Cardiac muscle cell (in vitro differentiated cells and primary cell): ENCODE data around the gene ARHGAP26. TPM values are rescaled to one million over a fixed set of nuclear protein-coding genes. Genes with fewer than 3 reads are reported as not detected.
A peak's percentile ranks its signal among the peaks of the same experiment; 100 is the strongest.

Experiments
- DNase-seq, 2 donors: peaks; one replicate each; pipeline versions ENCODE4 v3.0.0 to v3.0.0-alpha.2; 2010 to 2017; ENCODE audit warnings: low read depth in 1 of 2, low spot score in 1 of 2
- H3K27ac ChIP-seq: fragments of 200-600 bp; sonication (generic); 2 replicates; pipeline ENCODE4 v1.5.1; 2016
- H3K27me3 ChIP-seq: fragments of 200-600 bp; sonication (generic); 2 replicates; pipeline ENCODE4 v1.6.0; 2016; ENCODE audit warnings: control low read depth
- H3K36me3 ChIP-seq: fragments of 200-600 bp; sonication (generic); 2 replicates; pipeline ENCODE4 v1.5.1; 2016; ENCODE audit warnings: control low read depth
- H3K4me1 ChIP-seq: fragments of 200-600 bp; sonication (generic); 2 replicates; pipeline ENCODE4 v1.8.1; 2017; ENCODE audit warnings: low read depth, mild to moderate bottlenecking, mixed run types
- H3K4me3 ChIP-seq: fragments of 200-600 bp; sonication (generic); 2 replicates; pipeline ENCODE4 v1.5.1; 2016; ENCODE audit warnings: mild to moderate bottlenecking
- H3K9me3 ChIP-seq: fragments of 200-600 bp; sonication (generic); 2 replicates; pipeline ENCODE4 v1.5.1; 2017; ENCODE audit warnings: low read depth, mild to moderate bottlenecking, control low read depth
- polyA plus RNA-seq: library from polyadenylated mRNA; unstranded; fragments of >200 nt; fragmentation: Nextera tagmentation; extraction: Ambion mirVana; gene quantifications from 2 replicates; pipeline ENCODE4 v1.2.1, GENCODE V29; 2016
- total RNA-seq: library from RNA; depleted of rRNA; stranded (reverse); fragments of >200 nt; gene quantifications from 2 replicates; pipeline ENCODE4 v1.2.3, GENCODE V29; 2016
- TF ChIP-seq, protein P1 (sequence below): IDR thresholded peaks from 2 replicates; pipeline ENCODE4 v1.5.1; 2012; ENCODE audit warnings: low read depth, mild to moderate bottlenecking, low read length

ARHGAP26 gene
- total and polyA plus RNA-seq, 2 experiments from 2014 or later, result 12.7 to 16.2 TPM

GRCh38 chr5:142725231-142726187, 44.7 kb upstream of the ARHGAP26 start:
- H3K27ac ChIP-seq, result no peak overlapping the region
- no peaks in the 10 kb centered on the region for H3K9me3 ChIP-seq
- H3K27me3 ChIP-seq, result no peaks in the 10 kb centered on the region
- no peaks in the 10 kb centered on the region for H3K4me1 ChIP-seq
- TF ChIP-seq, protein P1, sequence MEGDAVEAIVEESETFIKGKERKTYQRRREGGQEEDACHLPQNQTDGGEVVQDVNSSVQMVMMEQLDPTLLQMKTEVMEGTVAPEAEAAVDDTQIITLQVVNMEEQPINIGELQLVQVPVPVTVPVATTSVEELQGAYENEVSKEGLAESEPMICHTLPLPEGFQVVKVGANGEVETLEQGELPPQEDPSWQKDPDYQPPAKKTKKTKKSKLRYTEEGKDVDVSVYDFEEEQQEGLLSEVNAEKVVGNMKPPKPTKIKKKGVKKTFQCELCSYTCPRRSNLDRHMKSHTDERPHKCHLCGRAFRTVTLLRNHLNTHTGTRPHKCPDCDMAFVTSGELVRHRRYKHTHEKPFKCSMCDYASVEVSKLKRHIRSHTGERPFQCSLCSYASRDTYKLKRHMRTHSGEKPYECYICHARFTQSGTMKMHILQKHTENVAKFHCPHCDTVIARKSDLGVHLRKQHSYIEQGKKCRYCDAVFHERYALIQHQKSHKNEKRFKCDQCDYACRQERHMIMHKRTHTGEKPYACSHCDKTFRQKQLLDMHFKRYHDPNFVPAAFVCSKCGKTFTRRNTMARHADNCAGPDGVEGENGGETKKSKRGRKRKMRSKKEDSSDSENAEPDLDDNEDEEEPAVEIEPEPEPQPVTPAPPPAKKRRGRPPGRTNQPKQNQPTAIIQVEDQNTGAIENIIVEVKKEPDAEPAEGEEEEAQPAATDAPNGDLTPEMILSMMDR, result no peak
- H3K4me3 ChIP-seq, result no peak overlapping the region
- H3K36me3 ChIP-seq, result no peaks in the 10 kb centered on the region
- no peak for DNase-seq

DNA sequence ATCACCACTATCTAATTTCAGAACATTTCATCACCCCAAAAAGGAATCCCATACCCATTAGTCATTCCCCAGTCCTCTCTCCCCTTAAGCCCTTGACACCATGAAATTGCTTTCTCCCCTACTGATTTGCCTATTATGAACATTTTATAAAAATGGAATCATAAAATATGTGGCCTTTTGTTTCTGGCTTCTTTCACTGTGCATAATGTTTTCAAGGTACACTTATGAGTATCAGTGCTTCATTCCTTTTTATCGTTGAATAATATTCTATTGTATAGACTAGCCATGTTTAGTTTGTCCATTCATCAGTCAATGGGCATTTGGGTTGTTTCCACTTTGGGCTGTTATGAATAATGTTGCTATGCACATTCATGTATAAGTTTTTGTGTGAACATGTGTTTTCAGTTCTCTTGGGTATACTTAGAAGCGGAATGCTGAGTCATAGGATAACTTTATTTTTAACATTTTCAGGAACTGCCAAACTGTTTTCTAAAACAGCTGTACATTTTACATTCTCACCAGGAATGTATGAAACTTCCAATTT, 43.9 kb upstream of the ARHGAP26 start:
- Histone ChIP-seq H3K36me3 (no peaks in the 10 kb centered on the region), H3K4me3 (no peak overlapping the region), H3K4me1 (no peaks in the 10 kb centered on the region), H3K27ac (no peak overlapping the region), H3K9me3 (no peaks in the 10 kb centered on the region), H3K27me3 (no peaks in the 10 kb centered on the region)
- TF ChIP-seq, protein P1, result no peak
- DNase-seq, result peak in 1 of 2 donors; percentile 94

DNA sequence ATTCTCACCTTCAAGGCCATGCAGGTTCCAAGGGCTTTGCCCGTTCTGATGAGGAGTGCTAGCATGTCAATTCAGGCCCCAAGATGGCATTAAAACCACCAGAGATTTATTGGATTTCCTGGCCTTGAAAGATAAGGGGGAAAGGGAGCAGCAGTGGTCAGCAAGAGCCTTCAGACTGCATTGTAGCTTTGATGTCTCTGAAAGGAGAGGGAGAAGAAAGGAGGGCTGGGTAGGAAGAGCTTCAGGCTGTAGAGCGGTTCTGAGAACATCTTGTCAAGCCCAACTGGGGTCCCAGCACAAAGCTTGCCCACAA, 42.5 kb upstream of the ARHGAP26 start:
- Histone ChIP-seq H3K4me3 (no peak overlapping the region), H3K36me3 (no peaks in the 10 kb centered on the region), H3K27me3 (no peaks in the 10 kb centered on the region), H3K9me3 (no peaks in the 10 kb centered on the region), H3K4me1 (no peaks in the 10 kb centered on the region), H3K27ac (no peak overlapping the region)
- no peak for DNase-seq
- TF ChIP-seq, protein P1, result no peak

GRCh38 chr5:142735323-142736246, 34.6 kb upstream of the ARHGAP26 start:
- TF ChIP-seq, protein P1, result no peak
- Histone ChIP-seq H3K27ac (no peak overlapping the region), H3K4me3 (no peak overlapping the region), H3K36me3 (no peaks in the 10 kb centered on the region), H3K27me3 (no peaks in the 10 kb centered on the region), H3K9me3 (no peaks in the 10 kb centered on the region), H3K4me1 (peaks cover 6% of the 10 kb centered on the region)
- no peak for DNase-seq

- TF ChIP-seq, protein P1, result no peak
- Histone ChIP-seq H3K27me3 (no peaks in the 10 kb centered on the region), H3K9me3 (no peaks in the 10 kb centered on the region), H3K4me1 (peaks cover 6% of the 10 kb centered on the region), H3K27ac (no peak overlapping the region), H3K4me3 (no peak overlapping the region), H3K36me3 (no peaks in the 10 kb centered on the region)
- DNase-seq, result no peak
Observed at GRCh38 chr5:142736247-142736632, 33.9 kb upstream of the ARHGAP26 start.
